ENCODE measurements around the gene MAGI2. TPM values are rescaled to one million over a fixed set of nuclear protein-coding genes. Genes with fewer than 3 reads are reported as not detected.

Gene MAGI2
- total RNA-seq, 1 donor = 18.8 TPM

GRCh38 chr7:78620920-78621319, 832.5 kb downstream of the MAGI2 start:
- Histone ChIP-seq H4K20me1 (ENCODE audit: insufficient read depth, low read length) (no peaks in the 10 kb centered on the region), H3K27me3 (ENCODE audit: insufficient read depth, low read length) (no peaks in the 10 kb centered on the region), H2AFZ (ENCODE audit: low read length) (no peak overlapping the region), H3K9me3 (ENCODE audit: low read depth, low read length) (no peaks in the 10 kb centered on the region), H3K79me2 (ENCODE audit: insufficient read depth, low read length) (no peaks in the 10 kb centered on the region), H3K27ac (ENCODE audit: low read depth, low read length) (no peak overlapping the region), H3K4me3 (ENCODE audit: insufficient read depth, low read length) (no peak overlapping the region), H3K36me3 (ENCODE audit: insufficient read depth, low read length) (no peaks in the 10 kb centered on the region), H3K4me1 (ENCODE audit: insufficient read depth, low read length) (no peaks in the 10 kb centered on the region), H3K4me2 (ENCODE audit: insufficient read depth, low read length) (no peak overlapping the region)
- DNase-seq (ENCODE audit: insufficient read length, low spot score, missing footprints) = no peak
- TF ChIP-seq CTCF (IDR thresholded peaks at IDR 0.05; ENCODE audit: extremely low read depth, low read depth, low read length) = no peak

- H3K36me3 ChIP-seq (ENCODE audit: insufficient read depth, low read length) = no peaks in the 10 kb centered on the region
- H3K4me2 ChIP-seq (ENCODE audit: insufficient read depth, low read length) = no peak overlapping the region
- H3K79me2 ChIP-seq (ENCODE audit: insufficient read depth, low read length) = no peaks in the 10 kb centered on the region
- H3K27me3 ChIP-seq (ENCODE audit: insufficient read depth, low read length) = no peaks in the 10 kb centered on the region
- no peak overlapping the region for H3K27ac ChIP-seq (ENCODE audit: low read depth, low read length)
- no peaks in the 10 kb centered on the region for H3K9me3 ChIP-seq (ENCODE audit: low read depth, low read length)
- no peak overlapping the region for H2AFZ ChIP-seq (ENCODE audit: low read length)
- no peaks in the 10 kb centered on the region for H4K20me1 ChIP-seq (ENCODE audit: insufficient read depth, low read length)
- no peak for DNase-seq (ENCODE audit: insufficient read length, low spot score, missing footprints)
- no peak overlapping the region for H3K4me3 ChIP-seq (ENCODE audit: insufficient read depth, low read length)
- TF ChIP-seq CTCF (IDR thresholded peaks at IDR 0.05; ENCODE audit: extremely low read depth, low read depth, low read length) = no peak
- H3K4me1 ChIP-seq (ENCODE audit: insufficient read depth, low read length) = no peaks in the 10 kb centered on the region
Observed at GRCh38 chr7:78616539-78616938, 836.9 kb downstream of the MAGI2 start.

DNA sequence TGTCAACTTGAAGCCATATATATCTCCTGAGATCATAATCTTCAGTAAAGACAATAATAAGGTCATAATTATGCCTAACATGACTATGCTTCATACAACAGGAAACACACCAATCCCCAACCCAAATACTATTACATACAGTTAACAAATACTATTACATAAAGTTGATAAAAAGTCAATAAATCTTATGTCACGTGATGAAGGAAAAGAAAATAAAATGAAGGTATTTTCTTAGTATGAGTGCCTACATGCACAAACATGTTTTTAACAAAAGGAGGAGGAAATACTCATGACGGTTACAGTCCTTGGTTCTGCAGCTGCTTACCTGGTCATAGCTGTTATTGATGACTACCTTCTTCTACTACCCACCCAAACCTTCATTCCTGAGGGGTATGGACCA, 844.2 kb downstream of the MAGI2 start:
- no peak overlapping the region for H3K27ac ChIP-seq (ENCODE audit: low read depth, low read length)
- no peak overlapping the region for H3K4me3 ChIP-seq (ENCODE audit: insufficient read depth, low read length)
- no peaks in the 10 kb centered on the region for H3K9me3 ChIP-seq (ENCODE audit: low read depth, low read length)
- H3K36me3 ChIP-seq (ENCODE audit: insufficient read depth, low read length) = no peaks in the 10 kb centered on the region
- H3K79me2 ChIP-seq (ENCODE audit: insufficient read depth, low read length) = no peaks in the 10 kb centered on the region
- no peak for TF ChIP-seq CTCF (IDR thresholded peaks at IDR 0.05; ENCODE audit: extremely low read depth, low read depth, low read length)
- H4K20me1 ChIP-seq (ENCODE audit: insufficient read depth, low read length) = no peaks in the 10 kb centered on the region
- H3K4me2 ChIP-seq (ENCODE audit: insufficient read depth, low read length) = no peak overlapping the region
- H2AFZ ChIP-seq (ENCODE audit: low read length) = no peak overlapping the region
- no peak for DNase-seq (ENCODE audit: insufficient read length, low spot score, missing footprints)
- no peaks in the 10 kb centered on the region for H3K27me3 ChIP-seq (ENCODE audit: insufficient read depth, low read length)
- H3K4me1 ChIP-seq (ENCODE audit: insufficient read depth, low read length) = no peaks in the 10 kb centered on the region

- Histone ChIP-seq H3K79me2 (ENCODE audit: insufficient read depth, low read length) (no peaks in the 10 kb centered on the region), H3K27ac (ENCODE audit: low read depth, low read length) (no peak overlapping the region), H3K36me3 (ENCODE audit: insufficient read depth, low read length) (no peaks in the 10 kb centered on the region), H3K4me3 (ENCODE audit: insufficient read depth, low read length) (no peak overlapping the region), H2AFZ (ENCODE audit: low read length) (no peak overlapping the region), H4K20me1 (ENCODE audit: insufficient read depth, low read length) (no peaks in the 10 kb centered on the region), H3K4me2 (ENCODE audit: insufficient read depth, low read length) (no peak overlapping the region), H3K27me3 (ENCODE audit: insufficient read depth, low read length) (no peaks in the 10 kb centered on the region), H3K9me3 (ENCODE audit: low read depth, low read length) (no peaks in the 10 kb centered on the region), H3K4me1 (ENCODE audit: insufficient read depth, low read length) (no peaks in the 10 kb centered on the region)
- peak; percentile 41 for DNase-seq (ENCODE audit: insufficient read length, low spot score, missing footprints)
- TF ChIP-seq CTCF (IDR thresholded peaks at IDR 0.05; ENCODE audit: extremely low read depth, low read depth, low read length) = peak; percentile 52
Observed at GRCh38 chr7:78607099-78607498, 846.4 kb downstream of the MAGI2 start.

Data from osteoblast (primary cell).